Natural killer cell (primary cell): ENCODE measurements around the gene TMEM94. TPM values are rescaled to one million over a fixed set of nuclear protein-coding genes. Genes with fewer than 3 reads are reported as not detected.

Experiments used
- ATAC-seq, 3 donors: fragments of 150-1000 bp in 2 of 3; fragments of 200-7000 bp in 1 of 3; cut with Tn5 transposase; 1 replicate in 1 of 3; 2 replicates in 2 of 3; pipeline ENCODE4 v1.10.0; 2021; ENCODE audit warnings: mild to moderate bottlenecking in 2 of 3, moderate library complexity in 2 of 3
- DNase-seq, 2 donors: peaks; one replicate each; pipeline versions ENCODE4 v3.0.0 to v3.0.0-alpha.2; 2013 to 2021; ENCODE audit warnings: mixed read lengths in 1 of 2
- H3K27ac ChIP-seq: one replicate; pipeline ENCODE4 v1.5.1; 2013; ENCODE audit warnings: mild to moderate bottlenecking, low read length
- H3K27me3 ChIP-seq: one replicate; pipeline ENCODE4 v1.6.1; 2013; ENCODE audit warnings: low read length; ENCODE audit not compliant: control insufficient read depth, insufficient read depth
- H3K36me3 ChIP-seq: one replicate; pipeline ENCODE4 v1.6.1; 2013; ENCODE audit warnings: low read length; ENCODE audit not compliant: control insufficient read depth, insufficient read depth
- H3K4me1 ChIP-seq: one replicate; pipeline ENCODE4 v1.6.1; 2013; ENCODE audit warnings: low read length; ENCODE audit not compliant: control insufficient read depth, insufficient read depth
- H3K4me3 ChIP-seq: one replicate; pipeline ENCODE4 v1.5.1; 2013; ENCODE audit warnings: low read length
- H3K9me3 ChIP-seq: one replicate; pipeline ENCODE4 v1.6.1; 2013; ENCODE audit warnings: low read length; ENCODE audit not compliant: control insufficient read depth, insufficient read depth
- H3K27ac Mint-ChIP-seq, 2 donors: one replicate each; pipeline ENCODE4 v1.8.0; 2022; ENCODE audit warnings: mild to moderate bottlenecking in 2 of 2, mixed read lengths in 2 of 2, moderate library complexity in 1 of 2
- H3K27me3 Mint-ChIP-seq, 2 donors: one replicate each; pipeline ENCODE4 v1.8.0; 2022; ENCODE audit warnings: low read depth in 2 of 2, mixed read lengths in 2 of 2
- H3K36me3 Mint-ChIP-seq: one replicate; pipeline ENCODE4 v1.8.0; 2022; ENCODE audit warnings: mixed read lengths
- H3K4me1 Mint-ChIP-seq, 2 donors: one replicate each; pipeline ENCODE4 v1.8.0; 2022; ENCODE audit warnings: mixed read lengths in 2 of 2
- H3K4me3 Mint-ChIP-seq: one replicate; pipeline ENCODE4 v1.8.0; 2022; ENCODE audit warnings: mild to moderate bottlenecking, moderate library complexity, mixed read lengths
- H3K9me3 Mint-ChIP-seq, 2 donors: one replicate each; pipeline ENCODE4 v1.8.0; 2022; ENCODE audit warnings: mixed read lengths in 2 of 2
- WGBS: methylation state at CpG from one replicate; pipeline ENCODE4 v1.1.7; 2013; ENCODE audit warnings: missing lambda C conversion rate; ENCODE audit not compliant: insufficient coverage; 5-methylcytosine and 5-hydroxymethylcytosine counted together
- intact Hi-C: fragments of 100-400 bp; cut with micrococcal nuclease; formaldehyde crosslinking; loops from one replicate; pipeline ENCODE4 v1.14.2; 2022
- total RNA-seq, 4 donors: library from RNA; stranded (reverse); fragments of 120-200 nt in 1 of 4; gene quantifications; one replicate each; pipeline versions ENCODE4 v1.2.3 to v1.2.4, GENCODE V29; 2013 to 2022
- TF ChIP-seq, protein P1 (sequence below): fragments of 200-600 bp; IDR thresholded peaks from one replicate; pipeline ENCODE4 v1.8.0; 2022; ENCODE audit warnings: antibody characterized with exemption

The TMEM94 gene
- total RNA-seq, 3 donors from 2014 or later (not counting 1 experiment from before 2014, with no cell fraction given), result 84.4 to 142 (median 104) TPM

GRCh38 chr17:75539967-75540729, 83.7 kb downstream of the TMEM94 start:
- H3K36me3 Mint-ChIP-seq, result no peaks in the 10 kb centered on the region
- Histone ChIP-seq H3K4me3 (no peak overlapping the region), H3K27me3 (no peaks in the 10 kb centered on the region), H3K27ac (no peak overlapping the region), H3K9me3 (no peaks in the 10 kb centered on the region), H3K36me3 (peaks cover 24% of the 10 kb centered on the region), H3K4me1 (peaks cover 23% of the 10 kb centered on the region)
- no peaks in the 10 kb centered on the region for H3K27me3 Mint-ChIP-seq
- ATAC-seq (no peak), DNase-seq (no peak)
- TF ChIP-seq, protein P1, sequence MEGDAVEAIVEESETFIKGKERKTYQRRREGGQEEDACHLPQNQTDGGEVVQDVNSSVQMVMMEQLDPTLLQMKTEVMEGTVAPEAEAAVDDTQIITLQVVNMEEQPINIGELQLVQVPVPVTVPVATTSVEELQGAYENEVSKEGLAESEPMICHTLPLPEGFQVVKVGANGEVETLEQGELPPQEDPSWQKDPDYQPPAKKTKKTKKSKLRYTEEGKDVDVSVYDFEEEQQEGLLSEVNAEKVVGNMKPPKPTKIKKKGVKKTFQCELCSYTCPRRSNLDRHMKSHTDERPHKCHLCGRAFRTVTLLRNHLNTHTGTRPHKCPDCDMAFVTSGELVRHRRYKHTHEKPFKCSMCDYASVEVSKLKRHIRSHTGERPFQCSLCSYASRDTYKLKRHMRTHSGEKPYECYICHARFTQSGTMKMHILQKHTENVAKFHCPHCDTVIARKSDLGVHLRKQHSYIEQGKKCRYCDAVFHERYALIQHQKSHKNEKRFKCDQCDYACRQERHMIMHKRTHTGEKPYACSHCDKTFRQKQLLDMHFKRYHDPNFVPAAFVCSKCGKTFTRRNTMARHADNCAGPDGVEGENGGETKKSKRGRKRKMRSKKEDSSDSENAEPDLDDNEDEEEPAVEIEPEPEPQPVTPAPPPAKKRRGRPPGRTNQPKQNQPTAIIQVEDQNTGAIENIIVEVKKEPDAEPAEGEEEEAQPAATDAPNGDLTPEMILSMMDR, result no peak
- 93% methylated on average over 13 of the region's 13 CpGs for WGBS
- no peak overlapping the region for H3K4me3 Mint-ChIP-seq
- intact Hi-C loops, result loop anchor here (5.0 kb wide), 1 partner anchor 47 kb away; the partner anchor contains the start of gene MYO15B
- peak overlapping the region in 1 of 2 donors; percentile 54 for H3K27ac Mint-ChIP-seq
- H3K9me3 Mint-ChIP-seq, result no peaks in the 10 kb centered on the region
- H3K4me1 Mint-ChIP-seq, result peaks cover 29 to 44% of the 10 kb centered on the region in 2 donors

GRCh38 chr17:75540923-75541503, 84.6 kb downstream of the TMEM94 start:
- intact Hi-C loops, result no loop called here
- Histone ChIP-seq H3K4me1 (peaks cover 14% of the 10 kb centered on the region), H3K27ac (no peak overlapping the region), H3K4me3 (no peak overlapping the region), H3K36me3 (peaks cover 25% of the 10 kb centered on the region), H3K9me3 (no peaks in the 10 kb centered on the region), H3K27me3 (no peaks in the 10 kb centered on the region)
- WGBS, result 92% methylated on average over 4 of the region's 4 CpGs
- ATAC-seq (no peak), DNase-seq (no peak)
- TF ChIP-seq, protein P1, result no peak
- Mint-ChIP-seq H3K9me3 (no peaks in the 10 kb centered on the region), H3K36me3 (no peaks in the 10 kb centered on the region), H3K4me1 (peaks cover 21 to 41% of the 10 kb centered on the region in 2 donors), H3K4me3 (no peak overlapping the region), H3K27me3 (no peaks in the 10 kb centered on the region), H3K27ac (peak overlapping the region in 1 of 2 donors; percentile 54)

- Histone ChIP-seq H3K9me3 (no peaks in the 10 kb centered on the region), H3K4me1 (peaks cover 2% of the 10 kb centered on the region), H3K4me3 (no peak overlapping the region), H3K27ac (no peak overlapping the region), H3K36me3 (peaks cover 31% of the 10 kb centered on the region), H3K27me3 (no peaks in the 10 kb centered on the region)
- Mint-ChIP-seq H3K4me3 (no peak overlapping the region), H3K9me3 (no peaks in the 10 kb centered on the region), H3K27ac (peak overlapping the region in 1 of 2 donors; percentile 69), H3K4me1 (peaks cover 24 to 43% of the 10 kb centered on the region in 2 donors), H3K27me3 (no peaks in the 10 kb centered on the region), H3K36me3 (no peaks in the 10 kb centered on the region)
- WGBS, result 97% methylated on average over 7 of the region's 8 CpGs
- TF ChIP-seq, protein P1, result no peak
- DNase-seq (no peak), ATAC-seq (no peak)
- intact Hi-C loops, result no loop called here
These were observed 85.8 kb downstream of the TMEM94 start for GRCh38 chr17:75542229-75542628.
